K562 treated with DMSO at 1 percent for 24 hours (cell line): ENCODE data around the gene GLT8D1. TPM values are rescaled to one million over a fixed set of nuclear protein-coding genes. Genes with fewer than 3 reads are reported as not detected.

Experiments used
- total RNA-seq: library from RNA; unstranded; fragments of 300-600 nt; gene quantifications from 2 replicates; pipeline ENCODE4 v1.2.3, GENCODE V29; 2022; ENCODE audit warnings: low read depth; ENCODE audit not compliant: insufficient read depth

GLT8D1 gene, protein sequence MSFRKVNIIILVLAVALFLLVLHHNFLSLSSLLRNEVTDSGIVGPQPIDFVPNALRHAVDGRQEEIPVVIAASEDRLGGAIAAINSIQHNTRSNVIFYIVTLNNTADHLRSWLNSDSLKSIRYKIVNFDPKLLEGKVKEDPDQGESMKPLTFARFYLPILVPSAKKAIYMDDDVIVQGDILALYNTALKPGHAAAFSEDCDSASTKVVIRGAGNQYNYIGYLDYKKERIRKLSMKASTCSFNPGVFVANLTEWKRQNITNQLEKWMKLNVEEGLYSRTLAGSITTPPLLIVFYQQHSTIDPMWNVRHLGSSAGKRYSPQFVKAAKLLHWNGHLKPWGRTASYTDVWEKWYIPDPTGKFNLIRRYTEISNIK
- total RNA-seq, result 32.6 and 39.1 TPM in 2 replicates

DNA sequence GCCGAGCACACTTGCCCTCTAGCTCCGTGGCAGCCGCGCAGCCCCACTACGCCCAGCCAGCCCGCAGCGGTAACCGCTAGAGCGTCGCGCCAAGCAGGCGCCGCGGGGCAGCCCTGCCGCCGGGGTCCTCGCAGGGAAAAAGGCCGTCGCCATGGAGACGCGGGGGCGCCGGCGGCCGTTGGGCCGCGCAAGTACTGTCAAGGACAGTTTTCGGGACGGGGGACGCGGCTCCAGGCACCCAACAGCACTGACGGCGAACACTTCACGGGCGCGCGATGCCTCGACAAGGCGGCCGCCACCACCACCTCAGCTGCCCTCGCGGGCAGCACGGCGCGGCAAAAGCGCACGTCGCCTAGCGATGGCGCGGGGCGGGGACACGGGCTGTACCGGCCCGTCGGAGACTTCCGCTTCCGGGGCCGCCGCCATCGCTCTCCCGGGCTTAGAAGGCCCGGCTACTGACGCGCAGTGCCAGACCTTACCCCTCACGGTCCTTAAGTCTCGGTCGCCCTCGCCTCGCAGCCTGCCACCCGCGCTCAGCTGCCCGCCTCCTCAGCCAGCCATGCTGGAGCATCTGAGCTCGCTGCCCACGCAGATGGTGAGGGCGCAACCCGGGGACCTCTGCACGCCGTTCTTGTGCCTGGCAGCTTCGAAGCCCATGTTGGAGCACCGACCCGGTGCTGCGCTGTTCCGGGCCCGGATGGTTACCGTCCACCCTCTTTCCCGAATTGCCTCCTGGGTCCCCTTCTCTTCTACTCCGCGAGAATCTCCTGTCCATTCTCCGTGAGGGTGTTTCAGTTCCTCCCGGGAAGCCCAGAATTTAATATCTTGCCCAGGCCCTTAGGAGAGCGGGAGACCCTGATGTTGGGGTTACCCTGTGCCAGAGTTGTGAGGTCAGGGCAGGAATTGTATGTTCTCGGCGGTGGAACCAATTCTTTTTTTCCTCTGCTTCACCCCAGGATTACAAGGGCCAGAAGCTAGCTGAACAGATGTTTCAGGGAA lies at the start of gene GLT8D1, which contains the start of gene SPCS1:
Gene GLT8D1 (minus strand): TSS at position 104 of the 999 bp plus-strand sequence. CDS start 5,331 bp downstream, outside the sequence.
Gene SPCS1 (plus strand): TSS at position 419 of the 999 bp plus-strand sequence. CDS start 141 bp downstream, at position 560.

DNA sequence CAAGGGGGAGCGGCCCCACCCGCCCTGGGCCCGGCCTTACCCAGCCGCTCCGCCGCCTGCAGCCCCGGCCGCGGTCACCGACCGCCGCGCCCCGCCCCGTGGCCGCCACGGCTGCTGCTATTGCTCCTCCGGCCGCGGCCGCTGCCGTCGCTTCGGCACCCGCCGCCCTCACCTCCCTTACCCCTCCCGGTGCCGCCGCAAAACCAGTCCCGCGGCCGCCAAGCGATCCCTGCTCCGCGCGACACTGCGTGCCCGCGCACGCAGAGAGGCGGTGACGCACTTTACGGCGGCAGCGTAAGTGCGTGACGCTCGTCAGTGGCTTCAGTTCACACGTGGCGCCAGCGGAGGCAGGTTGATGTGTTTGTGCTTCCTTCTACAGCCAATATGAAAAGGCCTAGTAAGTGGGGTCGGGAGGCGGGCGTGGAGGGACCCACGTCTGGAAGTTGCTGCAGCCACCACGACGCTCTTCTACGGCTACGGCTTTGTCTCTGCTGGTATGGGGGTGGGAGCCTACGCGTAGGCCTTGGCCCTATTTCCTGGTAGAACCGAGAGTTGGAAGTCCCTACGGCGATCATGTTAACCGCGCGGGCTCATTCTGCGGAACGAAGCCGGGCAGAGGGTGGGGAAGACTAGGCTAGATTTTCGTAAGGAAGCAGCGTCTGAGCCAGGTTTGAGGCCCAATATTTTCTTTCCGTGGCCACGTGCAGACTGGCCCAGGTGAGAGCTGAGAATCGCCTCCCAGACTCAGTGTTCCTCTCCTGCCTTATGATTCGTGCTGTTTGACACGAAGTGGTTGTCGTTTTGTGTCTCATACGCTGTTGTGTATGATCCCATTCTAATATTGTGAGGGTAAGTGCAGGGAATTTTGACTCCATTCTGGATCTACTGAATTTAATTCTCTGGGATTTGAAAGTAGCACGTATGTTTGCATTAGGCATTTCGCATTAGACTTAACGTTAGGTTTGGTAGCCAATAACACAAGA lies 19.6 kb downstream of the GLT8D1 start, which contains the start of the genes GNL3 and PBRM1:
Gene GNL3 (plus strand): TSS at position 324 of the 983 bp plus-strand sequence. CDS start 61 bp downstream, at position 385.
Gene PBRM1 (minus strand): TSS at position 205 of the 983 bp plus-strand sequence.

Other genes starting within 250 kb of the GLT8D1 start
- gene STAB1, start 210.5 kb downstream of the GLT8D1 start, total RNA-seq, result 0.24 and 0.46 TPM in 2 replicates
- gene NT5DC2, start 171.9 kb downstream of the GLT8D1 start, total RNA-seq, result 119 and 144 TPM in 2 replicates
- gene UQCC5, start 169.2 kb downstream of the GLT8D1 start, total RNA-seq, result 33.0 and 37.8 TPM in 2 replicates
- 13.7 and 19.7 TPM in 2 replicates for gene PBRM1, start 19.9 kb downstream of the GLT8D1 start, total RNA-seq
- gene GNL3, start 19.8 kb downstream of the GLT8D1 start, total RNA-seq, result 27.5 and 33.1 TPM in 2 replicates
- gene SPCS1, start 315 bp upstream of the GLT8D1 start, total RNA-seq, result 64.8 and 65.9 TPM in 2 replicates
- 9.4 and 10.3 TPM in 2 replicates for gene NEK4, start 65.1 kb upstream of the GLT8D1 start, total RNA-seq
- not detected in 2 replicates for gene ITIH1, start 71.8 kb upstream of the GLT8D1 start, total RNA-seq
- gene ITIH3, start 89.0 kb upstream of the GLT8D1 start, total RNA-seq, result 0.10 TPM in 1 of 2 replicates, not detected in the other
- gene ITIH4, start 124.9 kb upstream of the GLT8D1 start, total RNA-seq, result 0.29 and 1.4 TPM in 2 replicates
- gene MUSTN1, start 129.2 kb upstream of the GLT8D1 start, total RNA-seq, result 3.5 and 4.2 TPM in 2 replicates
- 14.3 and 23.2 TPM in 2 replicates for gene STIMATE, start 191.8 kb upstream of the GLT8D1 start, total RNA-seq